Ishikawa (cell line): Measurements from ENCODE around the gene TIMP1.

ENCODE experiments used
- CEBPB ChIP-seq: IDR thresholded peaks from 2 replicates; pipeline ENCODE4 v1.6.1; 2012
- CREB1 ChIP-seq: IDR thresholded peaks from 2 replicates; pipeline ENCODE4 v1.6.1; 2012; ENCODE audit warnings: low read depth
- EGR1 ChIP-seq: IDR thresholded peaks from 2 replicates; pipeline ENCODE4 v1.6.1; 2012
- EP300 ChIP-seq: IDR thresholded peaks from 2 replicates; pipeline ENCODE4 v1.6.1; 2012; ENCODE audit warnings: borderline replicate concordance
- FOXM1 ChIP-seq: IDR thresholded peaks from 2 replicates; pipeline ENCODE4 v1.6.1; 2012; ENCODE audit warnings: low read depth, borderline replicate concordance
- RAD21 ChIP-seq: IDR thresholded peaks from 2 replicates; pipeline ENCODE4 v1.6.1; 2012; ENCODE audit warnings: low read depth
- TAF1 ChIP-seq: IDR thresholded peaks from 2 replicates; pipeline ENCODE4 v1.6.1; 2012; ENCODE audit warnings: low read depth, mild to moderate bottlenecking
- TCF12 ChIP-seq: IDR thresholded peaks from 2 replicates; pipeline ENCODE4 v1.6.1; 2012; ENCODE audit warnings: low read depth
- YY1 ChIP-seq: IDR thresholded peaks from 2 replicates; pipeline ENCODE4 v1.6.1; 2012; ENCODE audit warnings: low read depth
- ZBTB7A ChIP-seq: IDR thresholded peaks from 2 replicates; pipeline ENCODE4 v1.6.1; 2012; ENCODE audit warnings: low read depth
- TF ChIP-seq, protein P1 (sequence below): IDR thresholded peaks from 2 replicates; pipeline ENCODE4 v1.6.1; 2012; ENCODE audit warnings: low read depth, mild to moderate bottlenecking
- TF ChIP-seq, protein P2 (sequence below): IDR thresholded peaks from 2 replicates; pipeline ENCODE4 v1.6.1; 2012

- TF ChIP-seq TAF1 (no peak), CREB1 (no peak), YY1 (no peak), ZBTB7A (no peak), FOXM1 (no peak), EGR1 (no peak), CEBPB (no peak), EP300 (no peak), TCF12 (no peak), RAD21 (no peak)
- TF ChIP-seq, protein P1, sequence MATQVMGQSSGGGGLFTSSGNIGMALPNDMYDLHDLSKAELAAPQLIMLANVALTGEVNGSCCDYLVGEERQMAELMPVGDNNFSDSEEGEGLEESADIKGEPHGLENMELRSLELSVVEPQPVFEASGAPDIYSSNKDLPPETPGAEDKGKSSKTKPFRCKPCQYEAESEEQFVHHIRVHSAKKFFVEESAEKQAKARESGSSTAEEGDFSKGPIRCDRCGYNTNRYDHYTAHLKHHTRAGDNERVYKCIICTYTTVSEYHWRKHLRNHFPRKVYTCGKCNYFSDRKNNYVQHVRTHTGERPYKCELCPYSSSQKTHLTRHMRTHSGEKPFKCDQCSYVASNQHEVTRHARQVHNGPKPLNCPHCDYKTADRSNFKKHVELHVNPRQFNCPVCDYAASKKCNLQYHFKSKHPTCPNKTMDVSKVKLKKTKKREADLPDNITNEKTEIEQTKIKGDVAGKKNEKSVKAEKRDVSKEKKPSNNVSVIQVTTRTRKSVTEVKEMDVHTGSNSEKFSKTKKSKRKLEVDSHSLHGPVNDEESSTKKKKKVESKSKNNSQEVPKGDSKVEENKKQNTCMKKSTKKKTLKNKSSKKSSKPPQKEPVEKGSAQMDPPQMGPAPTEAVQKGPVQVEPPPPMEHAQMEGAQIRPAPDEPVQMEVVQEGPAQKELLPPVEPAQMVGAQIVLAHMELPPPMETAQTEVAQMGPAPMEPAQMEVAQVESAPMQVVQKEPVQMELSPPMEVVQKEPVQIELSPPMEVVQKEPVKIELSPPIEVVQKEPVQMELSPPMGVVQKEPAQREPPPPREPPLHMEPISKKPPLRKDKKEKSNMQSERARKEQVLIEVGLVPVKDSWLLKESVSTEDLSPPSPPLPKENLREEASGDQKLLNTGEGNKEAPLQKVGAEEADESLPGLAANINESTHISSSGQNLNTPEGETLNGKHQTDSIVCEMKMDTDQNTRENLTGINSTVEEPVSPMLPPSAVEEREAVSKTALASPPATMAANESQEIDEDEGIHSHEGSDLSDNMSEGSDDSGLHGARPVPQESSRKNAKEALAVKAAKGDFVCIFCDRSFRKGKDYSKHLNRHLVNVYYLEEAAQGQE, result no peak
- TF ChIP-seq, protein P2, sequence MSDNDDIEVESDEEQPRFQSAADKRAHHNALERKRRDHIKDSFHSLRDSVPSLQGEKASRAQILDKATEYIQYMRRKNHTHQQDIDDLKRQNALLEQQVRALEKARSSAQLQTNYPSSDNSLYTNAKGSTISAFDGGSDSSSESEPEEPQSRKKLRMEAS, result no peak
Observed at GRCh38 chrX:47614618-47615017, 32.4 kb downstream of the TIMP1 start.
